ENCODE results near the gene PLPP7.

The PLPP7 gene

GRCh38 chr9:131292937-131293336 lies 3.4 kb downstream of the PLPP7 start:
- H3K4me3 ChIP-seq (ENCODE audit: low read depth, low read length): no peak overlapping the region
- no peak for DNase-seq (ENCODE audit: low read depth)
- TF ChIP-seq CTCF (IDR thresholded peaks at IDR 0.05; ENCODE audit: control insufficient read depth, extremely low read depth, insufficient read depth): no peak

GRCh38 chr9:131296460-131296859 lies 6.9 kb downstream of the PLPP7 start:
- no peak for TF ChIP-seq CTCF (IDR thresholded peaks at IDR 0.05; ENCODE audit: control insufficient read depth, extremely low read depth, insufficient read depth)
- DNase-seq (ENCODE audit: low read depth): no peak
- H3K4me3 ChIP-seq (ENCODE audit: low read depth, low read length): no peak overlapping the region

GRCh38 chr9:131296906-131297500 lies 7.5 kb downstream of the PLPP7 start:
- no peak overlapping the region for H3K4me3 ChIP-seq (ENCODE audit: low read depth, low read length)
- no peak for DNase-seq (ENCODE audit: low read depth)
- TF ChIP-seq CTCF (IDR thresholded peaks at IDR 0.05; ENCODE audit: control insufficient read depth, extremely low read depth, insufficient read depth): no peak

- no peak overlapping the region for H3K4me3 ChIP-seq (ENCODE audit: low read depth, low read length)
- no peak for TF ChIP-seq CTCF (IDR thresholded peaks at IDR 0.05; ENCODE audit: control insufficient read depth, extremely low read depth, insufficient read depth)
- no peak for DNase-seq (ENCODE audit: low read depth)
Measured at GRCh38 chr9:131297903-131298302, 8.4 kb downstream of the PLPP7 start.

GRCh38 chr9:131298341-131298740 lies 8.8 kb downstream of the PLPP7 start:
- H3K4me3 ChIP-seq (ENCODE audit: low read depth, low read length): no peak overlapping the region
- TF ChIP-seq CTCF (IDR thresholded peaks at IDR 0.05; ENCODE audit: control insufficient read depth, extremely low read depth, insufficient read depth): no peak
- no peak for DNase-seq (ENCODE audit: low read depth)

- H3K4me3 ChIP-seq (ENCODE audit: low read depth, low read length): no peak overlapping the region
- DNase-seq (ENCODE audit: low read depth): no peak
- TF ChIP-seq CTCF (IDR thresholded peaks at IDR 0.05; ENCODE audit: control insufficient read depth, extremely low read depth, insufficient read depth): no peak
Measured at GRCh38 chr9:131298816-131299215, 9.3 kb downstream of the PLPP7 start.

- no peak for DNase-seq (ENCODE audit: low read depth)
- no peak for TF ChIP-seq CTCF (IDR thresholded peaks at IDR 0.05; ENCODE audit: control insufficient read depth, extremely low read depth, insufficient read depth)
- H3K4me3 ChIP-seq (ENCODE audit: low read depth, low read length): no peak overlapping the region
Measured at GRCh38 chr9:131299346-131299960, 9.9 kb downstream of the PLPP7 start.
